ENCODE results near the gene PIKFYVE. TPM values are rescaled to one million over a fixed set of nuclear protein-coding genes. Genes with fewer than 3 reads are reported as not detected.

The PIKFYVE gene
- polyA plus RNA-seq, 1 donor = 16.7 TPM

- Histone ChIP-seq H3K4me1 (ENCODE audit: control insufficient read depth, insufficient read depth, low read length) (peaks cover 4% of the 10 kb centered on the region), H3K4me3 (ENCODE audit: low read length) (no peak overlapping the region), H3K27me3 (ENCODE audit: control insufficient read depth, insufficient read depth, low read length) (no peaks in the 10 kb centered on the region), H3K36me3 (ENCODE audit: control insufficient read depth, insufficient read depth, low read length) (peaks cover 5% of the 10 kb centered on the region), H3K27ac (ENCODE audit: low read length) (no peak overlapping the region), H3K9me3 (ENCODE audit: control insufficient read depth, low read depth, low read length) (no peaks in the 10 kb centered on the region)
- no peak for DNase-seq
- WGBS (ENCODE audit: insufficient coverage, low lambda C conversion rate) = 100% methylated on average over 2 of the region's 8 CpGs
Observed at GRCh38 chr2:208268156-208268952, 2.3 kb downstream of the PIKFYVE start.

GRCh38 chr2:208269091-208269490 is 3.0 kb downstream of the PIKFYVE start:
- Histone ChIP-seq H3K9me3 (ENCODE audit: control insufficient read depth, low read depth, low read length) (no peaks in the 10 kb centered on the region), H3K36me3 (ENCODE audit: control insufficient read depth, insufficient read depth, low read length) (peaks cover 12% of the 10 kb centered on the region), H3K4me1 (ENCODE audit: control insufficient read depth, insufficient read depth, low read length) (peaks cover 4% of the 10 kb centered on the region), H3K4me3 (ENCODE audit: low read length) (no peak overlapping the region), H3K27ac (ENCODE audit: low read length) (no peak overlapping the region), H3K27me3 (ENCODE audit: control insufficient read depth, insufficient read depth, low read length) (no peaks in the 10 kb centered on the region)
- WGBS (ENCODE audit: insufficient coverage, low lambda C conversion rate) = 100% methylated on average over 1 of the region's 2 CpGs
- no peak for DNase-seq

- no peaks in the 10 kb centered on the region for H3K27me3 ChIP-seq (ENCODE audit: control insufficient read depth, insufficient read depth, low read length)
- H3K9me3 ChIP-seq (ENCODE audit: control insufficient read depth, low read depth, low read length) = no peaks in the 10 kb centered on the region
- H3K4me3 ChIP-seq (ENCODE audit: low read length) = no peak overlapping the region
- peaks cover 50% of the 10 kb centered on the region for H3K36me3 ChIP-seq (ENCODE audit: control insufficient read depth, insufficient read depth, low read length)
- H3K4me1 ChIP-seq (ENCODE audit: control insufficient read depth, insufficient read depth, low read length) = no peaks in the 10 kb centered on the region
- H3K27ac ChIP-seq (ENCODE audit: low read length) = no peak overlapping the region
- no peak for DNase-seq
Observed at GRCh38 chr2:208274748-208275147, 8.7 kb downstream of the PIKFYVE start.

GRCh38 chr2:208278549-208278948 is 12.5 kb downstream of the PIKFYVE start:
- DNase-seq = no peak
- H3K4me1 ChIP-seq (ENCODE audit: control insufficient read depth, insufficient read depth, low read length) = no peaks in the 10 kb centered on the region
- H3K27ac ChIP-seq (ENCODE audit: low read length) = no peak overlapping the region
- no peaks in the 10 kb centered on the region for H3K27me3 ChIP-seq (ENCODE audit: control insufficient read depth, insufficient read depth, low read length)
- no peaks in the 10 kb centered on the region for H3K9me3 ChIP-seq (ENCODE audit: control insufficient read depth, low read depth, low read length)
- H3K36me3 ChIP-seq (ENCODE audit: control insufficient read depth, insufficient read depth, low read length) = peaks cover 73% of the 10 kb centered on the region
- WGBS (ENCODE audit: insufficient coverage, low lambda C conversion rate) = 100% methylated on average over 1 of the region's 2 CpGs
- no peak overlapping the region for H3K4me3 ChIP-seq (ENCODE audit: low read length)

- no peak for DNase-seq
- Histone ChIP-seq H3K27me3 (ENCODE audit: control insufficient read depth, insufficient read depth, low read length) (no peaks in the 10 kb centered on the region), H3K27ac (ENCODE audit: low read length) (no peak overlapping the region), H3K36me3 (ENCODE audit: control insufficient read depth, insufficient read depth, low read length) (peaks cover 69% of the 10 kb centered on the region), H3K4me1 (ENCODE audit: control insufficient read depth, insufficient read depth, low read length) (no peaks in the 10 kb centered on the region), H3K9me3 (ENCODE audit: control insufficient read depth, low read depth, low read length) (no peaks in the 10 kb centered on the region), H3K4me3 (ENCODE audit: low read length) (no peak overlapping the region)
- WGBS (ENCODE audit: insufficient coverage, low lambda C conversion rate) = 100% methylated on average over 2 of the region's 2 CpGs
Observed at GRCh38 chr2:208279236-208279635, 13.2 kb downstream of the PIKFYVE start.

GRCh38 chr2:208280234-208280633 is 14.2 kb downstream of the PIKFYVE start:
- no peak for DNase-seq
- WGBS (ENCODE audit: insufficient coverage, low lambda C conversion rate) = no CpG with 5 or more reads among the region's 2 CpGs
- Histone ChIP-seq H3K4me3 (ENCODE audit: low read length) (no peak overlapping the region), H3K27ac (ENCODE audit: low read length) (no peak overlapping the region), H3K36me3 (ENCODE audit: control insufficient read depth, insufficient read depth, low read length) (peaks cover 62% of the 10 kb centered on the region), H3K9me3 (ENCODE audit: control insufficient read depth, low read depth, low read length) (no peaks in the 10 kb centered on the region), H3K27me3 (ENCODE audit: control insufficient read depth, insufficient read depth, low read length) (no peaks in the 10 kb centered on the region), H3K4me1 (ENCODE audit: control insufficient read depth, insufficient read depth, low read length) (no peaks in the 10 kb centered on the region)

- H3K27me3 ChIP-seq (ENCODE audit: control insufficient read depth, insufficient read depth, low read length) = no peaks in the 10 kb centered on the region
- no peak overlapping the region for H3K27ac ChIP-seq (ENCODE audit: low read length)
- no peaks in the 10 kb centered on the region for H3K9me3 ChIP-seq (ENCODE audit: control insufficient read depth, low read depth, low read length)
- DNase-seq = no peak
- no peak overlapping the region for H3K4me3 ChIP-seq (ENCODE audit: low read length)
- H3K4me1 ChIP-seq (ENCODE audit: control insufficient read depth, insufficient read depth, low read length) = no peaks in the 10 kb centered on the region
- H3K36me3 ChIP-seq (ENCODE audit: control insufficient read depth, insufficient read depth, low read length) = peaks cover 61% of the 10 kb centered on the region
- WGBS (ENCODE audit: insufficient coverage, low lambda C conversion rate) = 80% methylated on average over 1 of the region's 3 CpGs
Observed at GRCh38 chr2:208280933-208281332, 14.9 kb downstream of the PIKFYVE start.

GRCh38 chr2:208285853-208286252 is 19.8 kb downstream of the PIKFYVE start:
- H3K36me3 ChIP-seq (ENCODE audit: control insufficient read depth, insufficient read depth, low read length) = peaks cover 57% of the 10 kb centered on the region
- H3K27me3 ChIP-seq (ENCODE audit: control insufficient read depth, insufficient read depth, low read length) = no peaks in the 10 kb centered on the region
- no peak overlapping the region for H3K27ac ChIP-seq (ENCODE audit: low read length)

GRCh38 chr2:208294482-208295024 is 28.5 kb downstream of the PIKFYVE start:
- no peaks in the 10 kb centered on the region for H3K4me1 ChIP-seq (ENCODE audit: control insufficient read depth, insufficient read depth, low read length)
- H3K4me3 ChIP-seq (ENCODE audit: low read length) = no peak overlapping the region
- H3K36me3 ChIP-seq (ENCODE audit: control insufficient read depth, insufficient read depth, low read length) = peaks cover 33% of the 10 kb centered on the region
- no peak for DNase-seq
- WGBS (ENCODE audit: insufficient coverage, low lambda C conversion rate) = no CpG with 5 or more reads among the region's 4 CpGs
- H3K27me3 ChIP-seq (ENCODE audit: control insufficient read depth, insufficient read depth, low read length) = no peaks in the 10 kb centered on the region
- H3K9me3 ChIP-seq (ENCODE audit: control insufficient read depth, low read depth, low read length) = peaks cover 6% of the 10 kb centered on the region
- no peak overlapping the region for H3K27ac ChIP-seq (ENCODE audit: low read length)

More at GRCh38 chr2:208285853-208286252, 19.8 kb downstream of the PIKFYVE start:
- no peak overlapping the region for H3K4me3 ChIP-seq (ENCODE audit: low read length)
- WGBS (ENCODE audit: insufficient coverage, low lambda C conversion rate) = 100% methylated on average over 1 of the region's 4 CpGs
- H3K4me1 ChIP-seq (ENCODE audit: control insufficient read depth, insufficient read depth, low read length) = no peaks in the 10 kb centered on the region
- DNase-seq = no peak
- H3K9me3 ChIP-seq (ENCODE audit: control insufficient read depth, low read depth, low read length) = peaks cover 6% of the 10 kb centered on the region

- Histone ChIP-seq H3K9me3 (ENCODE audit: control insufficient read depth, low read depth, low read length) (no peaks in the 10 kb centered on the region), H3K4me3 (ENCODE audit: low read length) (no peak overlapping the region), H3K27me3 (ENCODE audit: control insufficient read depth, insufficient read depth, low read length) (no peaks in the 10 kb centered on the region), H3K36me3 (ENCODE audit: control insufficient read depth, insufficient read depth, low read length) (peaks cover 27% of the 10 kb centered on the region), H3K27ac (ENCODE audit: low read length) (no peak overlapping the region), H3K4me1 (ENCODE audit: control insufficient read depth, insufficient read depth, low read length) (no peaks in the 10 kb centered on the region)
- 100% methylated on average over 1 of the region's 4 CpGs for WGBS (ENCODE audit: insufficient coverage, low lambda C conversion rate)
- no peak for DNase-seq
Observed at GRCh38 chr2:208295834-208296233, 29.8 kb downstream of the PIKFYVE start.

GRCh38 chr2:208296610-208297009 is 30.6 kb downstream of the PIKFYVE start:
- WGBS (ENCODE audit: insufficient coverage, low lambda C conversion rate) = 100% methylated on average over 2 of the region's 2 CpGs
- Histone ChIP-seq H3K4me1 (ENCODE audit: control insufficient read depth, insufficient read depth, low read length) (no peaks in the 10 kb centered on the region), H3K27ac (ENCODE audit: low read length) (no peak overlapping the region), H3K27me3 (ENCODE audit: control insufficient read depth, insufficient read depth, low read length) (no peaks in the 10 kb centered on the region), H3K9me3 (ENCODE audit: control insufficient read depth, low read depth, low read length) (no peaks in the 10 kb centered on the region), H3K36me3 (ENCODE audit: control insufficient read depth, insufficient read depth, low read length) (peaks cover 32% of the 10 kb centered on the region), H3K4me3 (ENCODE audit: low read length) (no peak overlapping the region)
- no peak for DNase-seq

Measured in large intestine (tissue), 3 donors.